Endothelial cell (in vitro differentiated cells): ENCODE measurements around the gene CD151. TPM values are rescaled to one million over a fixed set of nuclear protein-coding genes. Genes with fewer than 3 reads are reported as not detected.

Experiments used
- DNase-seq: peaks from one replicate; pipeline ENCODE4 v3.0.0; 2021; ENCODE audit warnings: low spot score
- H3K27ac Mint-ChIP-seq: one replicate; pipeline ENCODE4 v1.8.0; 2021; ENCODE audit warnings: mixed read lengths, inconsistent platforms; ENCODE audit not compliant: unreplicated experiment
- H3K27me3 Mint-ChIP-seq: one replicate; pipeline ENCODE4 v1.8.0; 2021; ENCODE audit warnings: mild to moderate bottlenecking, moderate library complexity, mixed read lengths, inconsistent platforms; ENCODE audit not compliant: unreplicated experiment
- H3K36me3 Mint-ChIP-seq: one replicate; pipeline ENCODE4 v1.8.0; 2021; ENCODE audit warnings: mild to moderate bottlenecking, low read depth, mixed read lengths, inconsistent platforms; ENCODE audit not compliant: unreplicated experiment
- H3K4me1 Mint-ChIP-seq: one replicate; pipeline ENCODE4 v1.8.0; 2021; ENCODE audit warnings: mild to moderate bottlenecking, mixed read lengths, inconsistent platforms; ENCODE audit not compliant: unreplicated experiment
- H3K4me3 Mint-ChIP-seq: one replicate; pipeline ENCODE4 v1.8.0; 2021; ENCODE audit warnings: mild to moderate bottlenecking, mixed read lengths, inconsistent platforms; ENCODE audit not compliant: unreplicated experiment
- H3K9me3 Mint-ChIP-seq: one replicate; pipeline ENCODE4 v1.8.0; 2021; ENCODE audit warnings: mixed read lengths, inconsistent platforms; ENCODE audit not compliant: unreplicated experiment
- total RNA-seq: library from RNA; stranded (reverse); fragmentation: NEBNext Ultra II Directional; extraction: Animal tissue kit (Norgen Biotek cat#: 25700); gene quantifications from one replicate; pipeline ENCODE4 v1.2.1, GENCODE V29; 2021; ENCODE audit not compliant: unreplicated experiment
- TF ChIP-seq, protein P1 (sequence below): fragments of 200-600 bp; sonication (generic); IDR thresholded peaks from one replicate; pipeline ENCODE4 v1.5.0; 2021; ENCODE audit warnings: antibody characterized with exemption; ENCODE audit not compliant: unreplicated experiment

CD151 gene
- total RNA-seq, 1 donor from 2014 or later: 49.6 TPM

DNA sequence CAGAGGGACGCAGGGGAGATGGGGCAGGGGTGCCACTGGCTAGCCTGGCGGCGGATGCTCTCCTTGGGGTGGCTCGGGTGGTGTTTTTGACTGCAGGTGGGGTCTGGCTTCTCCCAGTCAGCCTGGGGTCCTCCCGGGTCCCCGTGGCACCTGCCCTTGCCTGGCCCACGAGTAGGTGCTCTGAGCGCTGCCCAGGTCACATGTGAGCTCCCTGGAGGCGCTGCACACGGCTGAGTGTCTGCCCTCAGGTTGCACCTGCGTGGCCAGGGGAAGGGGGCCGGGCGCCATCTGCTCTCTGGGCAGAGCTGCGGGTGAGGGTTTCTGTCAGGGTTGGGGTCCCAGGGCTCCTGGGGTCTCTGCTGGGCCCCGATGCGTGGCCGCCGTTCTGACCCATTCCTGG lies 15.1 kb downstream of the CD151 start:
- H3K27ac Mint-ChIP-seq: no peak overlapping the region
- no peak overlapping the region for H3K4me3 Mint-ChIP-seq

DNA sequence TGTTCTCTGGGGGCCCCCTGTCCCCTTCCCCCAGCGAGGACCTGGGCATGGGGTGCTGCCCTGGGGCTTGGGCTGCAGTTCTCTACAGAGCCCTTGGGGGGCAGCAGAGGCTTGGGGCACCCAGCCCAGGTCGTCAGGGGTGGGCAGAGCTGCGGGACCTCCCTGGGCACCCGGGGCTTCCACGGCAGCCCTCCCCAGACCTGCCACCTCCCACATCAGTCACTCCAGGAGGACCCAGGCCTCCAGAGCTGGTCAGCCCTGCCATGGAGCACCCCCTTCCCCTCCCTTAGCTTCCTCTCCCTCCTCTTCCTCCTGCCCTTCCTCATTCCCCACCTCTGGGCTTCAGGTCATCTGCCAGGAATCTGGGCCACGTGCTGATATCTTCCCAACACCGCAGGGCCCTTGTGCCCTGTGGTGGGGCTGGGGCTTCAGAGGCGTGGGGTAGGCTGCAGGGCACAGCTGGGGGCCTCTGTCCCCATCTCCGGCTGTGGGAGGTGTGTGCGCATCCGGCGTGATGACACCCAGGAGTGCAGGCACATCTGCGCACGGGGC lies 15.7 kb downstream of the CD151 start:
- Mint-ChIP-seq H3K4me3 (no peak overlapping the region), H3K4me1 (peaks cover 3% of the 10 kb centered on the region), H3K27me3 (peaks cover 12% of the 10 kb centered on the region), H3K9me3 (no peaks in the 10 kb centered on the region), H3K27ac (no peak overlapping the region), H3K36me3 (no peaks in the 10 kb centered on the region)
- DNase-seq: peak; percentile 70
- TF ChIP-seq, protein P1, sequence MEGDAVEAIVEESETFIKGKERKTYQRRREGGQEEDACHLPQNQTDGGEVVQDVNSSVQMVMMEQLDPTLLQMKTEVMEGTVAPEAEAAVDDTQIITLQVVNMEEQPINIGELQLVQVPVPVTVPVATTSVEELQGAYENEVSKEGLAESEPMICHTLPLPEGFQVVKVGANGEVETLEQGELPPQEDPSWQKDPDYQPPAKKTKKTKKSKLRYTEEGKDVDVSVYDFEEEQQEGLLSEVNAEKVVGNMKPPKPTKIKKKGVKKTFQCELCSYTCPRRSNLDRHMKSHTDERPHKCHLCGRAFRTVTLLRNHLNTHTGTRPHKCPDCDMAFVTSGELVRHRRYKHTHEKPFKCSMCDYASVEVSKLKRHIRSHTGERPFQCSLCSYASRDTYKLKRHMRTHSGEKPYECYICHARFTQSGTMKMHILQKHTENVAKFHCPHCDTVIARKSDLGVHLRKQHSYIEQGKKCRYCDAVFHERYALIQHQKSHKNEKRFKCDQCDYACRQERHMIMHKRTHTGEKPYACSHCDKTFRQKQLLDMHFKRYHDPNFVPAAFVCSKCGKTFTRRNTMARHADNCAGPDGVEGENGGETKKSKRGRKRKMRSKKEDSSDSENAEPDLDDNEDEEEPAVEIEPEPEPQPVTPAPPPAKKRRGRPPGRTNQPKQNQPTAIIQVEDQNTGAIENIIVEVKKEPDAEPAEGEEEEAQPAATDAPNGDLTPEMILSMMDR: peak; percentile 81

More for the DNA sequence above, 15.1 kb downstream of the CD151 start:
- Mint-ChIP-seq H3K27me3 (peaks cover 12% of the 10 kb centered on the region), H3K36me3 (no peaks in the 10 kb centered on the region), H3K4me1 (peaks cover 3% of the 10 kb centered on the region), H3K9me3 (no peaks in the 10 kb centered on the region)
- no peak for DNase-seq
- TF ChIP-seq, protein P1: no peak

DNA sequence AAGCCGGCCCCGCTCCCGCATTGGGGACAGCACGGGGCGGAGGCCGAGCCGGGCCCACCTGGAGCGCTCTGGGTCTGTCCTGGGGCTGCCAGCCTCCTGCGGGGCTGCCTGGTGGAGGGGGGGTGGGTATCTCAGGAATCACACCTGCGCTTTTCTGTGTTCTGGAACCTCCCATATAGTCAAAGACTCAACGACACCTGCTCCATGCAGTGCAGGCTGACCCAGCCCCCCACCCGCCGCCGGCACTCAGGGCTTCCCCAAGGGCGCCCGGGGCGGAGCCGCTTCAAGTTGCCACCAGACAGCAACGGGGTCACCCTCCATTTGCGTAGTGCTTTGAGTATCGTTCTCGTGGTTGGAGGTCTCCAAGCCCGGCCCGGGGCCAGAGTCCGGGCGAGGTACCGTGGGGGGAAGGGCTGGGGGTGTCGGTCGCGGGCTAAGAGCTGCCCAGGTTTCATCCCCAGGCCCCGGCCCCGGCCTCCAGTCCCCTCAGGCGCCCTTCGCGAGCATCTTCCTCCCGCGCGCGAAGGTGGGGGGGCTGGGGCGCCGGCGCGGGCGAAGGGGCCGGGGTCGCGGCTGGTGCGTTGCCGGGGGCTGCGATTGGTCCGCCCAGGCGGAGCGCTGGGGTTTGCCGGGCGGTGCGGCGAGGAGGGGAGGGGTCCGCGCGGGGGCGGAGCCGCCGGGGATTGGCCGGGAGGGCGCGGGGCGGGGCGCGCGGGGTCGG lies 16.5 kb downstream of the CD151 start:
- Mint-ChIP-seq H3K36me3 (no peaks in the 10 kb centered on the region), H3K9me3 (no peaks in the 10 kb centered on the region), H3K4me1 (peaks cover 3% of the 10 kb centered on the region), H3K27me3 (peaks cover 11% of the 10 kb centered on the region), H3K27ac (no peak overlapping the region), H3K4me3 (no peak overlapping the region)
- TF ChIP-seq, protein P1: no peak
- peak; percentile 54 for DNase-seq

DNA sequence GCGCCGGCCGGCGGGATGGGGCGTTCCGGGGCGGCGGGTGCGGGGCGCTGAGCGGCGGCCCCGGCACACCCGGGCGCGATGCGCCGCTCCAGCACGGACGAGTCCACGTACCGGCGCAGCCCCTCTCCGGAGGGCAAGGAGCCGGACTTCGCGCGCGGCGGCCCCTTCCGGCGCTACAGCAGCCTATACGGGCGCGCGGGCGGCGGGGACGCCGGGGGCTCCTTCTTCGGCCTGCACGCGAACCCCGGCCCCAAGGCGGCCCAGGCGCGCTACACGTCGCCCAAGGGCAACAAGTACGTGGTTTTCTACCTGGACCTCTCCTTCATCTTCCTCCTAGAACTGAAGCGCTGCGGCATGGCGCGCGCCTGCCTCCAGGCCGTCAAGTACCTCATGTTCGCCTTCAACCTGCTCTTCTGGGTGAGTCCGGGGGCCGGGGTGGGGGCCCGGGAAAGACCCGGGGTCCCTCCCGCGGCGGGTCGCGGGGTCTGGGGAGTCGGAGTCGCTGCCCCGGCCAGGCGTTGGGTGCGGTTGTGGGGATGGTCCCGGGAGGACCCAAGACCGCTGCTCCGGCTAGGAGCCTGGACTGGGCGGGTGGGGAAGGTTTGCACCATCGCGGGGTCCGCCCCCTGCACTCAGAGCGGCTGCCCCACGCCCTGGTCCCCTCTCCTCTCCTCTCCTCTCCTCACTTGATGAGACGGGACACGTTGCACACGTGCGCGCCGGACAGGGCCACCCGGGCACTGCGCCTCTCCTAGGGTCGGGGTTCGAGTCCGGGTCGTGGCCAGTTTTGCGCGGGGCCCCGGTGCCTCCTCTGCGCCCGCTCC lies 17.4 kb downstream of the CD151 start:
- no peaks in the 10 kb centered on the region for H3K36me3 Mint-ChIP-seq
- H3K27ac Mint-ChIP-seq: no peak overlapping the region
- TF ChIP-seq, protein P1: no peak
- no peak overlapping the region for H3K4me3 Mint-ChIP-seq
- no peaks in the 10 kb centered on the region for H3K9me3 Mint-ChIP-seq
- no peak for DNase-seq
- no peaks in the 10 kb centered on the region for H3K4me1 Mint-ChIP-seq
- H3K27me3 Mint-ChIP-seq: peaks cover 9% of the 10 kb centered on the region
